Measurements from ENCODE around the gene TNNC2.
"Not testable (repeated sequence)": the region's sequence is repeated elsewhere in the genome, so short reads cannot be mapped to it uniquely, and the experiment has no call there.

The TNNC2 gene

GRCh38 chr20:45819466-45819865 is 7.6 kb downstream of the TNNC2 start:
- no peak for DNase-seq

- no peak for DNase-seq
Measured at GRCh38 chr20:45818239-45818638, 8.9 kb downstream of the TNNC2 start.

- DNase-seq: no peak
Measured at GRCh38 chr20:45817376-45818194, 9.5 kb downstream of the TNNC2 start.

GRCh38 chr20:45816951-45817350 is 10.2 kb downstream of the TNNC2 start:
- no peak for DNase-seq

- no peak for DNase-seq
Measured at GRCh38 chr20:45814314-45814713, 12.8 kb downstream of the TNNC2 start.

GRCh38 chr20:45813489-45813888 is 13.6 kb downstream of the TNNC2 start:
- DNase-seq: no peak

- no peak for DNase-seq
Measured at GRCh38 chr20:45813006-45813340, 14.1 kb downstream of the TNNC2 start.

GRCh38 chr20:45812157-45813005 is 14.7 kb downstream of the TNNC2 start, which contains the start of gene UBE2C:
UBE2C (plus strand) TSS chr20:45812644; CDS start chr20:45812696, 52 bp downstream.
- peak; percentile 40 to 98 (median 94) for DNase-seq

GRCh38 chr20:45810191-45810970 is 16.7 kb downstream of the TNNC2 start:
- DNase-seq: no peak

- no peak for DNase-seq
Measured at GRCh38 chr20:45801851-45802250, 25.3 kb downstream of the TNNC2 start.

- peak in 4 of 14 donors; percentile 4 to 34 (median 8) for DNase-seq
Measured at GRCh38 chr20:45798935-45799642, 28.0 kb downstream of the TNNC2 start.

- DNase-seq: not testable (repeated sequence)
Measured at GRCh38 chr20:45797955-45798354, 29.2 kb downstream of the TNNC2 start.

- DNase-seq: not testable (repeated sequence)
Measured at GRCh38 chr20:45797510-45797909, 29.6 kb downstream of the TNNC2 start.

GRCh38 chr20:45796337-45797065 is 30.6 kb downstream of the TNNC2 start:
- DNase-seq: no peak

GRCh38 chr20:45792317-45793118 is 34.6 kb downstream of the TNNC2 start:
- peak in 3 of 14 donors; percentile 1 to 37 (median 34) for DNase-seq

GRCh38 chr20:45788351-45788750 is 38.8 kb downstream of the TNNC2 start:
- no peak for DNase-seq

- peak in 8 of 14 donors; percentile 6 to 74 (median 26) for DNase-seq
Measured at GRCh38 chr20:45783656-45784294, 43.3 kb downstream of the TNNC2 start.

GRCh38 chr20:45782890-45783289 is 44.2 kb downstream of the TNNC2 start:
- DNase-seq: no peak

- DNase-seq: no peak
Measured at GRCh38 chr20:45781391-45781931, 45.7 kb downstream of the TNNC2 start.

GRCh38 chr20:45780159-45780558 is 47.0 kb downstream of the TNNC2 start:
- no peak for DNase-seq

Data from C1 segment of cervical spinal cord (tissue), 14 donors.